H1 (cell line): ENCODE results near the gene SELENOV. TPM values are rescaled to one million over a fixed set of nuclear protein-coding genes. Genes with fewer than 3 reads are reported as not detected.

Experiments used
- CTCF ChIA-PET: fragments of 300-600 bp; sonication (Branson Sonifier 250); formaldehyde crosslinking; loops from one replicate; lab custom pipeline; 2021; ENCODE audit not compliant: partially characterized antibody; lab: Charles Lee
- POLR2A ChIA-PET: fragments of 300-600 bp; sonication (Branson Sonifier 250); formaldehyde crosslinking; loops from one replicate; lab custom pipeline; 2021; ENCODE audit warnings: inconsistent platforms; ENCODE audit not compliant: partially characterized antibody; lab: Charles Lee
- DNase-seq, 2 experiments: peaks; one replicate each; pipeline versions ENCODE4 v3.0.0 to v3.0.0-alpha.2; 2010 to 2022; ENCODE audit warnings: low spot score in 2 of 2, low read depth in 1 of 2, mixed read lengths in 1 of 2
- FAIRE-seq: peaks from 2 replicates; lab custom pipeline; 2011; peaks lifted over from hg19 to GRCh38; lab: Jason Lieb, UNC
- H2AFZ ChIP-seq: 2 replicates; pipeline ENCODE4 v1.8.1; 2012; ENCODE audit warnings: low read length, inconsistent platforms
- H2AK5ac ChIP-seq: 2 replicates; pipeline ENCODE4 v1.6.1; 2013; ENCODE audit warnings: low read depth, low read length
- H2BK120ac ChIP-seq: replicated peaks from 2 replicates; pipeline ENCODE3; 2013; ENCODE audit warnings: low read depth, low read length, inconsistent platforms
- H2BK12ac ChIP-seq: 2 replicates; pipeline ENCODE4 v1.6.1; 2013; ENCODE audit warnings: low read depth, low read length
- H2BK15ac ChIP-seq: 2 replicates; pipeline ENCODE4 v1.6.1; 2013; ENCODE audit warnings: low read length
- H2BK20ac ChIP-seq: 2 replicates; pipeline ENCODE4 v1.6.1; 2013; ENCODE audit warnings: low read length
- H2BK5ac ChIP-seq: 2 replicates; pipeline ENCODE4 v1.6.1; 2013; ENCODE audit warnings: low read depth, low read length
- H3K14ac ChIP-seq: 2 replicates; pipeline ENCODE4 v1.6.1; 2013; ENCODE audit warnings: inconsistent platforms; ENCODE audit not compliant: insufficient read length
- H3K18ac ChIP-seq: 2 replicates; pipeline ENCODE4 v1.6.1; 2013; ENCODE audit warnings: low read length; ENCODE audit errors: extremely low read depth
- H3K23ac ChIP-seq: 2 replicates; pipeline ENCODE4 v1.6.1; 2013; ENCODE audit warnings: inconsistent platforms; ENCODE audit not compliant: insufficient read length
- H3K23me2 ChIP-seq: 2 replicates; pipeline ENCODE4 v1.6.1; 2013; ENCODE audit warnings: low read depth, low read length
- H3K27ac ChIP-seq: 2 replicates; pipeline ENCODE4 v1.6.1; 2011; ENCODE audit warnings: low read depth, low read length, inconsistent platforms
- H3K27me3 ChIP-seq, 4 experiments: replicated peaks in 1 of 4; 1 replicate in 1 of 4; 2 replicates in 3 of 4; pipeline versions ENCODE4 v1.6.1 to v1.8.1; 2011 to 2013; ENCODE audit warnings: low read length in 3 of 4, mild to moderate bottlenecking in 3 of 4, inconsistent platforms in 2 of 4, mixed read lengths in 2 of 4, moderate library complexity in 1 of 4; ENCODE audit not compliant: control insufficient read depth in 3 of 4, insufficient read depth in 3 of 4; ENCODE audit errors: extremely low read depth in 1 of 4
- H3K36me3 ChIP-seq, 4 experiments: 2 replicates each; pipeline versions ENCODE4 v1.6.1 to v1.8.1; 2011 to 2013; ENCODE audit warnings: mild to moderate bottlenecking in 4 of 4, low read length in 3 of 4, moderate library complexity in 2 of 4, control low read depth in 1 of 4, inconsistent platforms in 1 of 4; ENCODE audit not compliant: insufficient read depth in 4 of 4, control insufficient read depth in 2 of 4
- H3K4ac ChIP-seq: replicated peaks from 2 replicates; pipeline ENCODE3; 2013; ENCODE audit warnings: low read length, low read depth, mixed read lengths, inconsistent platforms; ENCODE audit not compliant: insufficient read length
- H3K4me1 ChIP-seq, 4 experiments: replicated peaks in 1 of 4; 1 replicate in 1 of 4; 2 replicates in 3 of 4; pipeline versions ENCODE4 v1.6.1 to v1.8.1; 2011 to 2013; ENCODE audit warnings: low read length in 3 of 4, inconsistent platforms in 2 of 4, mixed read lengths in 1 of 4; ENCODE audit not compliant: insufficient read depth in 4 of 4, control insufficient read depth in 3 of 4
- H3K4me2 ChIP-seq, 2 experiments: 2 replicates each; pipeline versions ENCODE4 v1.6.1 to v1.8.1; 2011 to 2013; ENCODE audit warnings: low read depth in 2 of 2, low read length in 2 of 2, control low read depth in 1 of 2, inconsistent platforms in 1 of 2, mild to moderate bottlenecking in 1 of 2; ENCODE audit not compliant: insufficient read depth in 1 of 2
- H3K4me3 ChIP-seq, 4 experiments: fragments of 200-600, 300-600 bp in 1 of 4; sonication (generic), shearing (Covaris generic), sonication (Bioruptor Twin) in 1 of 4; 2 replicates each; pipeline versions ENCODE4 v1.5.1 to v1.8.1; 2011 to 2016; ENCODE audit warnings: low read length in 4 of 4, low read depth in 3 of 4, control low read depth in 2 of 4, inconsistent platforms in 2 of 4, mild to moderate bottlenecking in 2 of 4, mixed read lengths in 1 of 4, moderate library complexity in 1 of 4; ENCODE audit not compliant: insufficient read depth in 2 of 4; ENCODE audit errors: extremely low read depth in 1 of 4
- H3K56ac ChIP-seq: replicated peaks from 2 replicates; pipeline ENCODE3; 2013; ENCODE audit warnings: low read depth, mild to moderate bottlenecking, mixed read lengths, low read length, inconsistent platforms; ENCODE audit not compliant: insufficient read length
- H3K79me1 ChIP-seq: 2 replicates; pipeline ENCODE4 v1.6.1; 2013; ENCODE audit warnings: low read depth, low read length, control low read depth
- H3K79me2 ChIP-seq, 2 experiments: 2 replicates each; pipeline versions ENCODE4 v1.6.1 to v1.8.1; 2012 to 2013; ENCODE audit warnings: low read length in 2 of 2, mild to moderate bottlenecking in 2 of 2, inconsistent platforms in 1 of 2; ENCODE audit not compliant: insufficient read depth in 2 of 2, control insufficient read depth in 1 of 2
- H3K9ac ChIP-seq, 4 experiments: replicated peaks in 1 of 4; 1 replicate in 1 of 4; 2 replicates in 3 of 4; pipeline versions ENCODE4 v1.6.1 to v1.8.1; 2011 to 2013; ENCODE audit warnings: low read depth in 3 of 4, low read length in 3 of 4, control low read depth in 2 of 4, mild to moderate bottlenecking in 2 of 4, moderate library complexity in 2 of 4, inconsistent platforms in 1 of 4; ENCODE audit errors: extremely low read depth in 1 of 4
- H3K9me3 ChIP-seq, 2 experiments: 2 replicates each; pipeline versions ENCODE4 v1.6.1 to v1.8.1; 2012 to 2013; ENCODE audit warnings: mild to moderate bottlenecking in 2 of 2, moderate library complexity in 2 of 2, control low read depth in 1 of 2, inconsistent platforms in 1 of 2, low read depth in 1 of 2, low read length in 1 of 2, mixed read lengths in 1 of 2; ENCODE audit not compliant: insufficient read depth in 2 of 2
- H4K20me1 ChIP-seq, 2 experiments: replicated peaks in 1 of 2; 2 replicates each; pipeline versions ENCODE3 to v1.8.1; 2011 to 2013; ENCODE audit warnings: inconsistent platforms in 2 of 2, low read length in 2 of 2, mild to moderate bottlenecking in 1 of 2; ENCODE audit not compliant: insufficient read depth in 2 of 2, control insufficient read depth in 1 of 2
- H4K5ac ChIP-seq: 2 replicates; pipeline ENCODE4 v1.6.1; 2013; ENCODE audit warnings: low read length, low read depth, mixed read lengths, inconsistent platforms; ENCODE audit not compliant: insufficient read length
- H4K8ac ChIP-seq: 2 replicates; pipeline ENCODE4 v1.8.0; 2013; ENCODE audit warnings: mild to moderate bottlenecking, moderate library complexity, low read length, inconsistent platforms; ENCODE audit not compliant: insufficient read depth; ENCODE audit errors: extremely low read depth
- H4K91ac ChIP-seq: replicated peaks from 2 replicates; pipeline ENCODE3; 2013; ENCODE audit warnings: low read length, mixed read lengths, inconsistent platforms; ENCODE audit not compliant: insufficient read length
- ATF2 ChIP-seq: IDR thresholded peaks from 2 replicates; pipeline ENCODE4 v1.6.1; 2012; ENCODE audit warnings: low read length, inconsistent platforms
- BRCA1 ChIP-seq: IDR thresholded peaks from 2 replicates; pipeline ENCODE4 v1.6.1; 2012; ENCODE audit warnings: low read depth, low read length, improper control_type of control experiment
- RBBP5 ChIP-seq: IDR thresholded peaks from 2 replicates; pipeline ENCODE4 v1.7.1; 2012; ENCODE audit warnings: low read depth, mild to moderate bottlenecking, inconsistent platforms, low read length, moderate library complexity, borderline replicate concordance
- RNF2 ChIP-seq: fragments of 200-900, 300-1000 bp; sonication (generic); IDR thresholded peaks from 2 replicates; pipeline ENCODE4 v1.7.1; 2016; ENCODE audit warnings: borderline replicate concordance, low read depth, mild to moderate bottlenecking, antibody characterized with exemption, low read length; ENCODE audit not compliant: poor library complexity, severe bottlenecking; ENCODE audit errors: missing control alignments
- SIRT6 ChIP-seq: IDR thresholded peaks from one replicate; pipeline ENCODE4 v1.7.1; 2012; ENCODE audit warnings: low read length, inconsistent platforms
- WGBS, 2 experiments: shearing (Covaris generic) in 1 of 2; methylation state at CpG; one replicate each; pipeline versions ENCODE4 v1.1.6 to v1.1.7; 2013 to 2015; ENCODE audit warnings: low lambda C conversion rate in 2 of 2, mixed read lengths in 2 of 2, inconsistent platforms in 1 of 2, low coverage in 1 of 2, missing lambda C conversion rate in 1 of 2; ENCODE audit not compliant: insufficient replicate concordance in 2 of 2, insufficient coverage in 1 of 2, insufficient read length in 1 of 2; ENCODE audit errors: extremely low coverage in 1 of 2, missing lambda C conversion rate in 1 of 2; 5-methylcytosine and 5-hydroxymethylcytosine counted together
- polyA plus RNA-seq, 7 experiments: library from polyadenylated mRNA; depleted of rRNA in 3 of 7; stranded (reverse) in 5 of 7; unstranded in 2 of 7; fragments of >200 nt in 5 of 7; fragments of 200-250 nt in 2 of 7; gene quantifications; 1 replicate in 5 of 7; 2 replicates in 1 of 7; 4 replicates in 1 of 7; pipeline versions ENCODE4 v1.2.1 to v1.2.3, GENCODE V29; 2011 to 2013; ENCODE audit warnings: missing spikeins in 2 of 7, mixed read lengths in 2 of 7
- total RNA-seq: library from RNA; stranded (reverse); fragmentation: NEBNext Ultra II Directional; extraction: Animal tissue kit (Norgen Biotek cat#: 25700); gene quantifications from 2 replicates; pipeline ENCODE4 v1.2.1, GENCODE V29; 2021

SELENOV gene
- total and polyA plus RNA-seq, 2 of the 8 experiments (the other 6 are each of a cell fraction or from before 2014, with no cell fraction given) = 8.4 to 10.7 TPM

- Histone ChIP-seq H3K56ac (no peak overlapping the region), H3K79me2 (no peaks in the 10 kb centered on the region), H2BK20ac (no peak overlapping the region), H3K9me3 (no peaks in the 10 kb centered on the region), H4K91ac (no peak overlapping the region), H3K36me3 (no peaks in the 10 kb centered on the region), H4K5ac (no peak overlapping the region), H3K4ac (no peak overlapping the region), H3K9ac (no peak overlapping the region), H2BK5ac (no peak overlapping the region), H4K8ac (no peak overlapping the region), H2AFZ (no peak overlapping the region), H3K23me2 (no peaks in the 10 kb centered on the region), H3K14ac (no peak overlapping the region), H3K4me2 (no peak overlapping the region), H2BK12ac (no peak overlapping the region), H3K18ac (no peak overlapping the region), H2AK5ac (no peak overlapping the region), H3K4me1 (no peaks in the 10 kb centered on the region), H3K23ac (no peak overlapping the region), H2BK15ac (no peak overlapping the region), H3K79me1 (no peaks in the 10 kb centered on the region), H3K27me3 (no peaks in the 10 kb centered on the region; a peak in 1 of 7 replicates), H2BK120ac (no peak overlapping the region), H4K20me1 (no peaks in the 10 kb centered on the region), H3K4me3 (no peak overlapping the region), H3K27ac (no peak overlapping the region)
- CTCF ChIA-PET = no interaction called here
- WGBS, 2 experiments = 90% methylated on average over 3 of the region's 3 CpGs; no CpG with 5 or more reads in 1 of the 2 experiments
- FAIRE-seq (no peak), DNase-seq (no peak)
- POLR2A ChIA-PET = no interaction called here
- TF ChIP-seq BRCA1 (no peak), SIRT6 (no peak), ATF2 (no peak), RNF2 (no peak), RBBP5 (no peak)
These were observed 53.7 kb downstream of the SELENOV start for GRCh38 chr19:39568604-39569003.
